Measurements from ENCODE around the gene ANKMY1.

ANKMY1 gene

GRCh38 chr2:240459401-240460252, 98.2 kb downstream of the ANKMY1 start:
- DNase-seq (ENCODE audit: low spot score): no peak

- no peak for DNase-seq (ENCODE audit: low spot score)
Observed at GRCh38 chr2:240458900-240459391, 98.8 kb downstream of the ANKMY1 start.

GRCh38 chr2:240458044-240458899, 99.5 kb downstream of the ANKMY1 start:
- DNase-seq (ENCODE audit: low spot score): no peak

- no peak for DNase-seq (ENCODE audit: low spot score)
Observed at GRCh38 chr2:240457223-240458043, 100.4 kb downstream of the ANKMY1 start.

- DNase-seq (ENCODE audit: low spot score): no peak
Observed at GRCh38 chr2:240456447-240457222, 101.2 kb downstream of the ANKMY1 start.

GRCh38 chr2:240455647-240456446, 101.9 kb downstream of the ANKMY1 start:
- DNase-seq (ENCODE audit: low spot score): no peak

- no peak for DNase-seq (ENCODE audit: low spot score)
Observed at GRCh38 chr2:240455272-240455646, 102.5 kb downstream of the ANKMY1 start.

GRCh38 chr2:240454106-240454901, 103.5 kb downstream of the ANKMY1 start:
- DNase-seq (ENCODE audit: low spot score): no peak

GRCh38 chr2:240453461-240454105, 104.2 kb downstream of the ANKMY1 start:
- DNase-seq (ENCODE audit: low spot score): no peak

- peak; percentile 94 for DNase-seq (ENCODE audit: low spot score)
Observed at GRCh38 chr2:240452462-240453256, 105.1 kb downstream of the ANKMY1 start.

- no peak for DNase-seq (ENCODE audit: low spot score)
Observed at GRCh38 chr2:240451791-240452461, 105.9 kb downstream of the ANKMY1 start.

- DNase-seq (ENCODE audit: low spot score): no peak
Observed at GRCh38 chr2:240451108-240451611, 106.6 kb downstream of the ANKMY1 start.

GRCh38 chr2:240450532-240451107, 107.2 kb downstream of the ANKMY1 start:
- no peak for DNase-seq (ENCODE audit: low spot score)

- DNase-seq (ENCODE audit: low spot score): no peak
Observed at GRCh38 chr2:240449764-240450531, 107.8 kb downstream of the ANKMY1 start.

- DNase-seq (ENCODE audit: low spot score): no peak
Observed at GRCh38 chr2:240448387-240449274, 109.2 kb downstream of the ANKMY1 start.

All from AG20443 (cell line).